ENCODE results near the gene SEPTIN7. TPM values are rescaled to one million over a fixed set of nuclear protein-coding genes. Genes with fewer than 3 reads are reported as not detected.

Gene SEPTIN7
- total RNA-seq, 2 donors from 2014 or later = 23.1 to 56.3 TPM

DNA sequence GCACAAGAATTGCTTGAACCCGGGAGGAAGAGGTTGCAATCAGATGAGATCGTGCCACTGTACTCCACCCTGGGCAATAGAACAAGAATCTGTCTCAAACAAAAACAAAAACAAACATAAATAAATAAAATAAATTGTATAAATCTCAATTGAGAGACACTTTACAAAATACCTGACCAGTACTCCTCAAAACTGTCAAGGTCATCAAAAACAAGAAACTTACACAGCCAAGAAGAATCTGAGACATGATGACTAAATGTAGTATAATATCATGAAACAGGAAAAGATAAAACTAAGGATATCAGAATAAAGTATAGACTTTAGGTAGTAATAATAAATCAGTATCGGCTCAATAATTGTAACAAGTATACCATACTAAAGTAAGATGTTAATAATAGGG is 26.9 kb upstream of the SEPTIN7 start:
- no peak for ATAC-seq
- no peak overlapping the region for H3K4me3 ChIP-seq
- intact Hi-C loops (cut with DNase I) = no loop called here
- H3K4me1 ChIP-seq = no peaks in the 10 kb centered on the region
- no peak for TF ChIP-seq POLR2A (IDR thresholded peaks at IDR 0.05)
- H3K27ac ChIP-seq = no peak overlapping the region
- no peak for DNase-seq
- H3K27me3 ChIP-seq = no peaks in the 10 kb centered on the region
- H3K36me3 ChIP-seq (replicated peaks in 1 of 2; ENCODE audit: insufficient read depth in 1 of 2, low read depth in 2 of 2) = no peaks in the 10 kb centered on the region
- H3K9me3 ChIP-seq = no peaks in the 10 kb centered on the region
- WGBS, 2 donors = 95 to 99% methylated on average over 3 of the region's 3 CpGs

- intact Hi-C loops (cut with DNase I) = no loop called here
- no peaks in the 10 kb centered on the region for H3K27me3 ChIP-seq
- no peaks in the 10 kb centered on the region for H3K36me3 ChIP-seq (replicated peaks in 1 of 2; ENCODE audit: insufficient read depth in 1 of 2, low read depth in 2 of 2)
- no peaks in the 10 kb centered on the region for H3K4me1 ChIP-seq
- no peak overlapping the region for H3K27ac ChIP-seq
- H3K4me3 ChIP-seq = no peak overlapping the region
- DNase-seq = no peak
- H3K9me3 ChIP-seq = no peaks in the 10 kb centered on the region
- 71 to 72% methylated on average over 1 of the region's 1 CpG for WGBS, 2 donors
- TF ChIP-seq, protein P1, sequence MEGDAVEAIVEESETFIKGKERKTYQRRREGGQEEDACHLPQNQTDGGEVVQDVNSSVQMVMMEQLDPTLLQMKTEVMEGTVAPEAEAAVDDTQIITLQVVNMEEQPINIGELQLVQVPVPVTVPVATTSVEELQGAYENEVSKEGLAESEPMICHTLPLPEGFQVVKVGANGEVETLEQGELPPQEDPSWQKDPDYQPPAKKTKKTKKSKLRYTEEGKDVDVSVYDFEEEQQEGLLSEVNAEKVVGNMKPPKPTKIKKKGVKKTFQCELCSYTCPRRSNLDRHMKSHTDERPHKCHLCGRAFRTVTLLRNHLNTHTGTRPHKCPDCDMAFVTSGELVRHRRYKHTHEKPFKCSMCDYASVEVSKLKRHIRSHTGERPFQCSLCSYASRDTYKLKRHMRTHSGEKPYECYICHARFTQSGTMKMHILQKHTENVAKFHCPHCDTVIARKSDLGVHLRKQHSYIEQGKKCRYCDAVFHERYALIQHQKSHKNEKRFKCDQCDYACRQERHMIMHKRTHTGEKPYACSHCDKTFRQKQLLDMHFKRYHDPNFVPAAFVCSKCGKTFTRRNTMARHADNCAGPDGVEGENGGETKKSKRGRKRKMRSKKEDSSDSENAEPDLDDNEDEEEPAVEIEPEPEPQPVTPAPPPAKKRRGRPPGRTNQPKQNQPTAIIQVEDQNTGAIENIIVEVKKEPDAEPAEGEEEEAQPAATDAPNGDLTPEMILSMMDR (IDR thresholded peaks at IDR 0.05) = no peak
- no peak for TF ChIP-seq POLR2A (IDR thresholded peaks at IDR 0.05)
- no peak for ATAC-seq
These were observed 24.2 kb upstream of the SEPTIN7 start for GRCh38 chr7:35776686-35777085.

- no peaks in the 10 kb centered on the region for H3K36me3 ChIP-seq (replicated peaks in 1 of 2; ENCODE audit: insufficient read depth in 1 of 2, low read depth in 2 of 2)
- intact Hi-C loops (cut with DNase I) = no loop called here
These were observed 23.7 kb upstream of the SEPTIN7 start for GRCh38 chr7:35777121-35777520.

DNA sequence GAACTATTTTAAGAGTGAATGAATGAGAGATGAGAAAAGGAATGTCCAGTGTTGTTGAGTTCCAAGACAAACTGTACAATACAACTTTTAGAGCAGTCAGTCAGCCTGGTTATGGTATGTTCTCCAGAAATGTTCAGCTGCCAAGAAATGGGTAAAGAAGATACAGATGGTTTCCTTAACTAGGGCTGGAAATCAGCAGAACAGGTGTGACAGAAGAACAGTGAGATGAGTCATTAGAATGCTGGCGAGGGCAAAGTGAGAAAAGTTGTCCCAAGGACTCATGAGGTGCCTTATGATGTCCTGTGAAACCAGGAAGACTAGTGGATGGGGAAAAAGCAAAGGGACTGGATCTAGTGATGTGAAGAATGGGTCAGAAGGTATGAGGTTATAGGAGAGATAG is 20.8 kb upstream of the SEPTIN7 start:
- ATAC-seq (no peak), DNase-seq (no peak)
- WGBS, 2 donors = 90 to 100% methylated on average over 1 of the region's 1 CpG
- no peak for TF ChIP-seq POLR2A (IDR thresholded peaks at IDR 0.05)
- TF ChIP-seq, protein P1 (IDR thresholded peaks at IDR 0.05) = no peak
- Histone ChIP-seq H3K36me3 (replicated peaks in 1 of 2; ENCODE audit: insufficient read depth in 1 of 2, low read depth in 2 of 2) (no peaks in the 10 kb centered on the region), H3K27me3 (no peaks in the 10 kb centered on the region), H3K27ac (no peak overlapping the region), H3K9me3 (no peaks in the 10 kb centered on the region), H3K4me3 (no peak overlapping the region), H3K4me1 (no peaks in the 10 kb centered on the region)
- intact Hi-C loops (cut with DNase I) = no loop called here

More at GRCh38 chr7:35777121-35777520, 23.7 kb upstream of the SEPTIN7 start:
- Histone ChIP-seq H3K4me1 (no peaks in the 10 kb centered on the region), H3K27me3 (no peaks in the 10 kb centered on the region), H3K27ac (no peak overlapping the region), H3K4me3 (no peak overlapping the region), H3K9me3 (no peaks in the 10 kb centered on the region)
- no peak for DNase-seq
- ATAC-seq = no peak
- TF ChIP-seq, protein P1 (IDR thresholded peaks at IDR 0.05) = no peak
- no peak for TF ChIP-seq POLR2A (IDR thresholded peaks at IDR 0.05)

GRCh38 chr7:35781200-35781701 is 19.6 kb upstream of the SEPTIN7 start:
- ATAC-seq = no peak
- 65% methylated on average over 3 of the region's 3 CpGs for WGBS, 2 donors
- Histone ChIP-seq H3K27ac (no peak overlapping the region), H3K4me3 (no peak overlapping the region), H3K4me1 (no peaks in the 10 kb centered on the region), H3K9me3 (no peaks in the 10 kb centered on the region), H3K27me3 (no peaks in the 10 kb centered on the region), H3K36me3 (replicated peaks in 1 of 2; ENCODE audit: insufficient read depth in 1 of 2, low read depth in 2 of 2) (no peaks in the 10 kb centered on the region)
- DNase-seq = no peak
- intact Hi-C loops (cut with DNase I) = no loop called here
- no peak for TF ChIP-seq POLR2A (IDR thresholded peaks at IDR 0.05)
- TF ChIP-seq, protein P1 (IDR thresholded peaks at IDR 0.05) = no peak

Data from body of pancreas (tissue), 4 donors.